GM13976 (cell line): ENCODE measurements around the gene CYTH1.

ENCODE experiments used
- DNase-seq: peaks from one replicate; pipeline ENCODE4 v3.0.0; 2012; ENCODE audit warnings: low spot score
- CTCF ChIP-seq: IDR thresholded peaks from 2 replicates; pipeline ENCODE4 v1.5.1; 2012; ENCODE audit warnings: borderline replicate concordance, mild to moderate bottlenecking; ENCODE audit not compliant: insufficient read depth; ENCODE audit errors: extremely low read depth, missing control alignments, control extremely low read depth
- in situ Hi-C: fragments of 300-500 bp; cut with MboI; formaldehyde crosslinking; loops from one replicate; pipeline ENCODE4 v1.12.0; 2022; ENCODE audit warnings: low sequenced_read_pairs, mixed read lengths, inconsistent platforms; ENCODE audit not compliant: unreplicated experiment

CYTH1 gene

GRCh38 chr17:78661093-78661770, 120.8 kb downstream of the CYTH1 start:
- DNase-seq, result no peak
- no peak for TF ChIP-seq CTCF
- in situ Hi-C loops, result no loop called here

- DNase-seq, result no peak
- no peak for TF ChIP-seq CTCF
- in situ Hi-C loops, result no loop called here
These were observed 122.5 kb downstream of the CYTH1 start for GRCh38 chr17:78659546-78659945.

- in situ Hi-C loops, result no loop called here
- no peak for TF ChIP-seq CTCF
- DNase-seq, result no peak
These were observed 123.7 kb downstream of the CYTH1 start for GRCh38 chr17:78658281-78658785.

- no peak for DNase-seq
- TF ChIP-seq CTCF, result no peak
These were observed 126.7 kb downstream of the CYTH1 start for GRCh38 chr17:78655251-78655940.

GRCh38 chr17:78654325-78654724, 127.7 kb downstream of the CYTH1 start:
- in situ Hi-C loops, result no loop called here
- no peak for TF ChIP-seq CTCF
- DNase-seq, result no peak

More at GRCh38 chr17:78655251-78655940, 126.7 kb downstream of the CYTH1 start:
- in situ Hi-C loops, result no loop called here

- TF ChIP-seq CTCF, result no peak
- in situ Hi-C loops, result no loop called here
- no peak for DNase-seq
These were observed 128.7 kb downstream of the CYTH1 start for GRCh38 chr17:78653382-78653781.

- in situ Hi-C loops, result no loop called here
- no peak for DNase-seq
- TF ChIP-seq CTCF, result no peak
These were observed 129.2 kb downstream of the CYTH1 start for GRCh38 chr17:78652913-78653312.
